HG03575 (cell line): ENCODE measurements around the gene CSMD2.

Source experiments
- ATAC-seq: cut with Tn5 transposase; IDR thresholded peaks from one replicate; pipeline ENCODE4 v1.9.1; 2021; ENCODE audit not compliant: unreplicated experiment, insufficient number of reproducible peaks, low FRiP score; ENCODE audit errors: extremely low read depth

CSMD2 gene

DNA sequence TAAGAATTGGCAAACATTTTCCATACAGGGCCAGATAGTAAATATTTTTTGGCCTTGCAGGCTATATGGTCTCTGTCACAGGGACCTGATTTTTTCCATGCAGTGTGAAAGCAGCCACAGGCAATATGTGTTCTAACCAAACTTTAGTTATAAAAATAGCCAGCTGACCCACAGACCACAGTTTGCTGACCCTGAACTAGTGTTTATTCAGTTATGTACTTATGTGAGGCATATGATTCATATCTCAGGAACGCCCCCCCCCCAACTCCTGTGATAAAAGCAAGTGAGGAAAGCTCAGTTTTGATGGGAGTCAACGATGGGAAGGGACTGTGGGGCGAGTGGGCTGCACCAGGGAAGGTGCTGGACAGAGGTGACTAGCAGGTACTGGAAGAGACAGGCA, 221.1 kb downstream of the CSMD2 start:
- no peak for ATAC-seq

DNA sequence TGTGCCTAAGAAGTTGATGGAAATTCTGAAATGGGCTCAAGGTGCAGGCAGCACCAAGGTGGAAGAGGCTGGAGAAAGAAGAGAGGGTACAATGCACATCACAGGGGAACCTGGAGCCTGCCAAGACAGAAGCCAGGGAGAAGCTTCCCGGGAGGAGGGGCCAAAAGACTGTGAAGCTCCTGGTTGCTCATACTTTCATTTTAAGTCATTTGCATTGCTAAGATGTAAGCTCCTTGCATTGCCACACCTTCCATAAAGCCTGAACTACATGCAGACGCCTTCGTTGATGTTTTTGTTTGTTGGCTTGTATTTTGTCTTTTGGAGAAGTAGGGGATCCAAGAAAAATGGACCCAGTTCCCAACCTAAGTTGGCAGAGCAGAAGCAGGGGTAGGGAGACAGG, 232.2 kb downstream of the CSMD2 start:
- no peak for ATAC-seq

DNA sequence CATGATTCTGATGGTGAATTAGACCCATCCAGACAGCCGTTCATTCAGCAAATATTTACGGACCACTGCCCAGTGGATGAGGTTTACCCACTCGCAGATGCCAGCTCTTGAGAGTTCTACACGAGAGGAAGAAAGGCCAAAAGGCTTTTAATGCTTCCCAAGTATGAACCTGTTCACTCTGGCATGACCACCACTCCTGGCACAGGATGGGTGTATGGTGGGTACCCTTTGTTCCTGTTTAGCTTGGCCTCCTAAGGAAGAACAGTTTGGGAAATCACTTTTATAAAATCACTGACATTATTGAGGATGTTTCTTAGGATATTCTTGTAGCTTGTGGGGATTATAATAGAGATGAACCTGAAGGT, 233.9 kb downstream of the CSMD2 start:
- no peak for ATAC-seq

DNA sequence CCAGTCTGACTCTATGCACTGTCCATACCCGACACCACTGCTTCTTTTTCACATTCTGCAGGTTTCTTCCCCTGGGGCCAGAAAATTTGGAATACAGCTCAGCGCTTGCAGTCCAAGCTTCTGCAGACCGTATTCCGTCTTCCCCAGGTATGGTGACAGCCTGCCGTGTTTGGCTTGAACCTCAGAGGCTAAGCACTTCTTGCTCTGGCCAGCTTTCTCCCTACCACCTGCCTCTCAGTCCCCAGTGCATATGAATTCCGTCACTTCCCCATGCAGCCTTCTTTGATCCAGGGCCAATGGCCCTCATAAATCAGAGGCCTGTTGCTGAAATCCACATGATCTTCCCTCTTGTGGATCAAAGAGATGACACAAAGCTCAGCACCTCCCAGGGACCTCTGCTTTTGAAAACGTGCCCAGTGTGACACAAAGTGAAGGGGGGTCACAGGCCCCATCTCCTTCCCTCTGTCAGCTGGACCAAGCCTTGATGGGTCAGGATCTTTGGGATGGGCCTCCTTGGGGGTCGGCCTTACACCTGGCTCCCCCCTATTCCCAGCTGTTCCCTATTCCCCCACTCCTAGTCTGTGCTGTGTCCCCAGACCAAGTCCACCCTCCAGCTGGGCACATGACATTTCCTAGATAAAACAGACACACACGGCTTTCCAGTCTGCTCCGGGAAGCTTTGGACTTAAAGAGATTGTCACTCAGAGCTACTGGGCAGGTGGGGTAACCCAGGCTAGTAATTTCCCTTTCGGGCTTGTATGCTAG, 234.5 kb downstream of the CSMD2 start:
- no peak for ATAC-seq

DNA sequence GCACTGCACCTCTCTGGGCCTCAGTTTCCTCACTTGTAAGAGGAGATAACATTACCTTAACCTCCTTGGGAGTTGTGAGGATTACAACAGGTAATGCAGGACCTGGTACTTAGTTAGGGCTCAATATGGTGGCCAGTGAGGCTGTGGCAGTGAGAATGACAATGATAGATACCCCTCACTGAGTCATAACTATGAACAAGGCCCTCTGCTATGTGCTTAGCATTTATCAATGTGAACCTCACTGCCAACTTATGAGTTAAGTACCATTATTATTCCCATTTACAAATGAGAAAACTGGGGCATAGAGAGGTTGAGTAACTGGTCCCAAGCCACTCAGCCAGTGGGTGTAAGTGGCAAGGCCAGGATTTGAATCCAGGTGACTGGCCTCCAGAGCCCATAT, 236.8 kb downstream of the CSMD2 start:
- no peak for ATAC-seq

DNA sequence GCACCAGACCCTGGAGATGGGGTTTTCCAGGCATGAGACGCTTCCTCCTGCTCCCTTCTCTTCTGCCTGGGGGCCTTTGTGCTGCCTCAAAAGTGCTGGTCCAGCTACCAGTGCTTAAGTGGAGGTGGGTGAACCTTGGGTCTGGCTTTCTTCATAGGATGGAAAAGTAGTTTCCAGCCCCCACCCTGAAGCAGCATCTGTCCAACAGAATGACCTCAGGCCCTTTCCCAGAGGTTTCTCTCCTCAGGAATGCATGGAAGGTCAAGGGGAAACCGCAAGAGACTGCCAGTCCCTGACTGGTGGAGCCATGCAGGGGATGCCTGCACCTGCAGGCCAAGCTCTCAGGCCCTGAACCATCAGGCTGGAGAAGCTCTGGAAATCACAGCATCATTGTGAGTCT, 237.3 kb downstream of the CSMD2 start:
- no peak for ATAC-seq

DNA sequence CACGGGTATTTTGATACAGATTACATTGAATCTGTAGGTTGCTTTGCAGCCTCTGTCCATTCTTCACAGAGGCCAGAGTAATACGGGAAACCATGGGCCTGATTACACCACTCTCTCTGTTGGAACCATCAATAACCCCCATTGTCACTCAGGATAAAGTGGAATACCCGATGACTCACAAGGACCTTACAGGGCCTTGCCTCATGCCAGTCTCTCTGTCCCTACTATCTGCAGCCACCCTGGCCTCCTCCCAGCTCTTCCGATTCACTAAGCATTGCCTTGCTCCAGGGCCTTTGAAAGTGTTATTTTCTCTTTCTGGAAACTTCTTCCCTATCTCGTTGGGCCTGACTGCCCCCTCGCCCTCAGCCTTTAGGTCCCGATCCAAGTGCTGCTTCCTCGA, 239.4 kb downstream of the CSMD2 start:
- ATAC-seq = no peak

DNA sequence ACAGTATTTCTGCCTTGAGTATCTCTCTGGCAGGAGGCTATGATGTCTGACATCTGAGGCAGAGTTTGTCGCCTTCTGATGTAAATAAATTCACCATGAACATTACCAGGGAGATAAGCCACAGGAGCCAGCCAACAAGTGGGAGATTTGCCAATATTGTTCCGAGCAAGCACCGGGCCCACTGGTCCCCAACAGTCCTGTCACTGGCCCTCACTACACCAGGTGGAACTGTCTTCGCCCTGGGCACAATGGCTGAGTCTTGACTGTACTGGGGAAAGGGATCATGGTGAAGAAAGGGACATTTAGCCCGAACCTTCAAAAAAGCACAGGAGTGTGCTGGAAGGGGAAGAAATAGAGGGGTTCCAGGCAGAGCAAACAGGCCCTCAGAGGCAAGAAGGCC, 243.7 kb downstream of the CSMD2 start:
- ATAC-seq = no peak

DNA sequence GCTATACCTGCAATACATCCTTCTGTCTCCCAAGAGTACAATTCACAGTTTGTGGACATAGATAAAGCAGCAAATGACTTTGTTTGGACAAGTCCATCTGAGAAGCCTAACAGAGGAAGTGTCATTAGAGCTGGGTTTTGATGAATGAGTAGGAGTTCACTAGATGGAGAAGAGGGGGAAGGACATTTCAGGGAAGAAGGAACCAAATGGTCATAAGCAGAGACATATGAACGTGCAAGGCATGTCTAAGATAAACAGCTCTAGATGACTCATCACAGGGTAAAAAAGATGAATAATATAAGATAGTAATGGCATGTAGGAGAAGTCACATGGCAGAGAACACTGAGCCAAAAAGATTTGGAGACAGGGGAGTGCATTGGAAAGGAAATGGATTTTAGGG, 246.7 kb downstream of the CSMD2 start:
- ATAC-seq = no peak

DNA sequence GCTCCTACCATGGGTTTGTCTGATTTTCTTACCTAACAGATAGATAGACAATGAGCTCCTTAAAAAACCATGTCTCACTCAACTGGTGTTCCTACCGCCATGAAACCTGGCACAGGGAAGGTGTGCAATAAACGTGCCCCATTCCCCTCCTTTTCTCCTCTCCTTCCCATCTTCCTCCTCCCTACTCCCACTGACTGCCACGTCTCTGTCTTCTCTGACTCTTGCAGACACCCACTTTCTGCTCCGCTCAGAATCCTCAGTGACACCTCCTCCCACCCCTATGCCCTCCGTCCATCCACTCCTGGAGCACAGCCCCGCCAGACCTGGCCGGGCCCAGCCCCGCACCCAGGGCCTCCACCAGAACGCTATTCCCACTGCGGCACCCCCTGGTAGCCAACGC, 248.2 kb downstream of the CSMD2 start:
- ATAC-seq = no peak

DNA sequence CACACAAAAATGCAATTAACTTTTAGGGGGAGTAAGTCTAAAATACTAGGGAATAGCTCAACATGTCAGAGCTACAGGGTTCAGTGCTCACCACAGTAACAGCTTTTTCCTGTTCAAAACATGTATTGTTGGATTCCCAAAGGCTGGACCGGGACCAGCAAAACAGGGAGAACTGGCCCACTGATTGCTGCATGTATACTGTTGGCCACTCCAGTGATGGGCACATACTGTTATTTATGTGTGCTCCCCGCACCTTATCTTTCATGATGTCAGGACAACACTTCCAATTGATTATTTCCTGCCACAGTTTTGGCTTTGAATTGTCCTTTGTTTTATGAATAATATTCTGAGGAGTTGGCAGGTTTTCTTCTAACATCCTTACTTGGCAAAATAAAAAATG, 250.5 kb downstream of the CSMD2 start:
- no peak for ATAC-seq

DNA sequence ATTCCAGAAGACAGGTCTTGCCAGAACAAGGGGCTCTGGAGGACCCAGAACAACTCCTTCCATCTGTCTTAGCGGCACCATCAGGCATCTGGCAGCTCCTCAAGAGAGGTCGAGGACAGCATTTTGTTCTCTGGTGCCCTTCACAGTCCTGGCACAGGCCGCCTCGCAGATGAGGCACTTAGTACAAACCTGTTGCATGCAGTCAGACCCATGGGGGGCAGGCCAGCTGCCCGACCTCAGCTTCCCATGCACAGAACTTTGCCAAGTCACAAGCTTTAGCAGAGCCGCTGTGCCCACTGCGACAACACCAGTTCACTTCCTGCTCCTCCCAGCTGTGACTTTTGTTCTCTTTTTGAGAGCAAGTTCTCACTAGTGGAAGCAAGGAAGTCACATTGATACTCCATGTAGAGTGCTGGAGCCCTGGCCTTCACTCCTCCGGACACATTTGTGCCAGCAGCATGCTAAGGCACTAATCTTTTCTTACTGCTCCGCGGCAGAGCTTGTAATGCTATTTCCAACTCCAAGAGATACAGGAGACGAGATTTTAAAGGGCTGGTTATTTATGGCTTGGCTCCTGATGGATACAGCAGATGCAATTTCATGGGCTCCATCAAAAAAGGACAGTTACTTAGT, 256.6 kb downstream of the CSMD2 start:
- ATAC-seq = no peak

DNA sequence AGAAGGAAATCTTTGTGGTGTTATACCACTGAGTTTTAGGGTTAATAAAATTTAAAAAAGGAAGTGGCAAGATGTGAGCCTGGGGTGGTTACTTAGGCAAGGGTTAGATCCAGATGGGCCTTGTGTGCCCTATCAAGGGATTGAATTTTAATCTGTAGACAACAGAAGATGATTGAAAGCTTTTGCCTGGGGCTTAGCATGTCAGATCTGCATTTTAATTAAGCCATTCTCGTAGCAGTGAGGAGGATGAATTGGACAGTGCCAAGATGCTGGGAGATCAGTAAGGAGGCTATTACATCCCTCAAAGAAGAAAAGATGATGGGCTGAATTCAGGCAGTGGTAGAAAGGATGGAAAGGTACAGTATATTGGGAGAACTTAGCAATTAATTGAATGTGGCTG, 258.9 kb downstream of the CSMD2 start:
- ATAC-seq = no peak

DNA sequence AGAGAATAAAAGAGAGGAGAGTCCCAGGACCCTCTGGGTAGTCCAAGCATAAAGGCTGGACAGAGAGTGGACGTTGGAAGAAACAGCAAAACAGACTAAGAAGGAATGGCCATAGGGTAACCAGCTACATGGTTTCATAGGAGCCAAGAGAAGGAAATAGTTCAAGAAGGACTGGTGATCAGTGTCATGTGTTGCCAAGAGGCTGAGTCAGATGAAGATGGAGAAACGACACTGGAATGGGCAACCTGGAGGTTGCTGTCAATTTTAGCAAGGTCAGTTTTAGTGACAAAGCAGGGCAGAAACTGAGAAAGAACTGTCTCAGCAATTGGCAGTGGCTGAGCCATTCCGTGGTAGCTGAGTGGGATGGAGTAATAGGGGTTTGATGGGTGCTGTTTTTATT, 259.8 kb downstream of the CSMD2 start:
- ATAC-seq = no peak

DNA sequence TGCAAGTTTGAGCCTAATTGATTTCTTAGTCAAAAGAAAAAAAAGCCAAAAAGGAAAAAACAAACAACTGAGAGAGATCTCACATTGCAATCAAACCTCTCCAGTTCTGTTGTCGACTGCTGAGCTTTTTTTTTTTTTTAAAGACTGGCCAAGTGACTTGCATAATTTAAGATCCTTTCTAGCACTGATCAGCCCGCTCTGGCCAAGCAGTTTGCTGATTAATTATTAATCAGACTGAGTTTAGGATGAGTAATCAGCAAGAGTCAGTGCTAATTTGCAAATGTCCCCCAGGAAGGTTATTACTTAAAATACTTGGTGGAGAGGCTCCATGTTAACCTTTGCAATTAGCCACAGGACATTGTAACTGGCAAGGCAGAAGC, 261.8 kb downstream of the CSMD2 start:
- no peak for ATAC-seq

DNA sequence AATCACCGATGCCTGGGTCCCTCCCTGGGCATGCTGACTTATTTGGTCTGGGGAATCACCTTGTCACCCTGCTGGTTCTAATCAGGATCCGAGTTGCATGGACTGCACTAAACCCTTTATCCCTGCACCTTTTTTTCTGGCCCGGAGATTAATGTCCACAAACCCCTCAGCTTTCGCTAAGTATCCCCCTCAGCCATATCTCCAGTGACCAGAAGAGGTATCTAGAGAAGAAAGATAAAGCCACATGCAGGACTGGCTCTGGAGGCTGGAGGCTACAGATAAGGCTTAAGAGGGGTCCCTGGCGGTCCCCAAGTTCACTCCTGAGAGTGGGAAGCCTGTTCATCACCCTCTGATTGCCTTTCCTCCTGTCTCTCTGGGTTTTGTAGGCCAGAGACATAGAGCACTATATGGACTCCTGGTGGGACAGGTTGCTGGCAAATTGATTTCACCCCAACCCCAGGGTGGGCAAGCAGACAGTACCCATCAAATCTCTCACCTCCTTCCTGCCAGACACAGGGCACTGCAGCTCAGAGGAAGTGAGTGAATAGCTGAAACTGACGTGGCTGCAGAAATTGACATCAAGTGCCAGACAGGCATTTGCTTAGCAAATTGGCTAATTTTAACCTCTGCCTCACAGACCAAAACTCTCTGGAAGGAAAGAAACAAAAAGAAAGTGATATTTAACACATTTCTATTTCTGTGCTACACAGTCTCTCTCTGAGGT, 262.4 kb downstream of the CSMD2 start:
- ATAC-seq = no peak

DNA sequence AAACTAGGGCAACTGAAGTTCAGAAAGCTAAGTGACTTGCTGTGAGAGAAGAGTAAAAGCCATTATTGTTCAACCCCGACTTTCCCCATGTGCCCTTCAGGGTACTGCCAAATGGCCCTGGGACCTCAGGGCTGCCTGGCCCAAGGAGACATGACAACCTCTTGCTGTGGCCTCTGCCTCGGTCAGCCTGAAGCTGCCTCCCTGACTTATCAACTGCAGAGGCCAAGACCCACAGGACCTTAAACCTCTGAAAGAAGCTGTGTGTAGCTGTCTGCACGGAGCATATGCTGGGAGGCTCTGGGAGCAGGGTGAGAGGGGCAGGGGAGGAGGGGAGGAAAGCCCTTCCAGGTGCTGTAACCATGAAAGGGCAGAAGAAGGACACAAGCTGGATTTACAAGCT, 265.3 kb downstream of the CSMD2 start:
- no peak for ATAC-seq

DNA sequence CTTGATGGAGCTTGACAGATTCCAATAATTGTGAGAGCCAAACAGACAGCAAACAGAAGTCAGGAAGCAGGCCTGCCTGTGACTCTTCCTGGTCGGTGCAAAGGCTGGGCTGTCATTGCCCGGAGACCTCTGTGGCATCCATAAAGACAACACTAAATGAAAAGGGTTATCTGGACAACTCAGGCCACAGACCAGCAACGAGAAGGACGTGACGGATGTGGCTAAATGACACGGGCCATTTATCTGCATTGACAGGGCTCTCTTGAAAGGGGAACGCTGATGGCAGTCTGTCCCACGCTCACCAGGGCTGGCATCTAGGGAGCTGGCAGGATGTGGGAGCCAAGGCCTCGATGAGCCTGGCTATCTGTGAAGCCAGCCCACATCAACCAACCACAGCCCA, 266.1 kb downstream of the CSMD2 start:
- ATAC-seq = no peak

DNA sequence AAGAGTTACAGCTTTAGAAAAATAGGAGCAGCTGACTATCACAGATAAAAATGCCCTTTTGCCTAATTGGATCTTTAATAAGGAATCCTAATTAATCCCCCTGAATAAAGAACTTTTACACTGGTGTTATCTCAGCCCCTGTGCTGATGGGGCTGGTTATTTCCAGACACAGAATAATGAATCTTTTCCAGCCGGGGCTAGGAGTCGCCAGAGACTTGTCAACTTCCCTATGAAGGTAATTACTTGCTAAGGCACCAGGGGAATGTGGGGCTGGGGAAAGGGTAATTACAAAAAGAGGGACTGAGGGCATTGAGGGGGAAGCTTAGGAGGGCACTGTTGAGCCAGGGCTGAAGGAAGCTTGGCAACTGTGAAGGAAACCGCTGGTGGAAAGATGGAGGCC, 266.6 kb downstream of the CSMD2 start:
- no peak for ATAC-seq

DNA sequence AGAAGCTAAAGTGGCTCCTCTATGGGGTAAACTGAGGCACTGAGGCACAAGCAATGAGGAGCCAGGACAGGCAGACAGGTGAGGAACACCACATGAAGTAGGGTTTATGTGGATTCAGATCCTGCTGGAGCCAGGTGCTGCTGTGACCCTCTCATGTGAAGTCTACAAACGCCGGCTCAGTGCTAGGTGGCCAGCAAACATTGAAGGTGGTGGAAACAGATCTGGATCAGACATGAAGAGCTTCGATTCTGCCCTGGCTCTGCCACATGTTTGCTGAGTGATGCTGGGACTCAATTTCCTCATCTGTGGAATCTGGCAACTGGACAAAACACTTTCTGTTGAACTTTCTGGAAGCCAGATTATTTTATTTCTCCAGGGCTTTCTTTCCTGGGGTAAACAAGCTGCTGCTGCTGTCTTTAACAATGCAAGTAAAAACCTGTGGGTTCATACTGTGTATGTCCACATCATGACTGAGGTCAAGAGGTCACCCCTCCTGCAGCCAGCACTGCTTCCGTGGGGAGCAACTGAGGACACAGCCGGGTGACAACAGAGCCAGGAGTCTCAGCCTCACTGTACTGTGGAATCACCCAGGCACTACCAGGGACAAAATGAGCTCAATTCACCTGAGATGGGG, 267.8 kb downstream of the CSMD2 start:
- no peak for ATAC-seq
